HG02943 (cell line): Measurements from ENCODE around the gene MYO9B.

ENCODE experiments used
- ATAC-seq: cut with Tn5 transposase; IDR thresholded peaks from one replicate; pipeline ENCODE4 v1.9.1; 2021; ENCODE audit warnings: mild to moderate bottlenecking, low read depth, moderate library complexity; ENCODE audit not compliant: unreplicated experiment

The MYO9B gene

GRCh38 chr19:17235300-17235970, 159.9 kb downstream of the MYO9B start:
- ATAC-seq = no peak

GRCh38 chr19:17235971-17236777, 160.6 kb downstream of the MYO9B start:
- no peak for ATAC-seq

GRCh38 chr19:17236811-17237543, 161.4 kb downstream of the MYO9B start:
- ATAC-seq = no peak

- no peak for ATAC-seq
Measured at GRCh38 chr19:17237747-17238706, 162.4 kb downstream of the MYO9B start.

- ATAC-seq = no peak
Measured at GRCh38 chr19:17240062-17240752, 164.6 kb downstream of the MYO9B start.

- no peak for ATAC-seq
Measured at GRCh38 chr19:17240826-17241399, 165.3 kb downstream of the MYO9B start.

GRCh38 chr19:17242431-17243208, 167.0 kb downstream of the MYO9B start:
- ATAC-seq = no peak

- ATAC-seq = no peak
Measured at GRCh38 chr19:17243211-17243829, 167.7 kb downstream of the MYO9B start.

GRCh38 chr19:17243830-17244617, 168.4 kb downstream of the MYO9B start:
- no peak for ATAC-seq

- ATAC-seq = no peak
Measured at GRCh38 chr19:17244618-17245534, 169.3 kb downstream of the MYO9B start.

GRCh38 chr19:17245535-17245984, 170.0 kb downstream of the MYO9B start, which contains the start of gene NR2F6:
Gene NR2F6 (minus strand): TSS chr19:17245919. CDS start chr19:17245220, 699 bp downstream.
- ATAC-seq = no peak

GRCh38 chr19:17246681-17247425, 171.3 kb downstream of the MYO9B start:
- no peak for ATAC-seq

- no peak for ATAC-seq
Measured at GRCh38 chr19:17248011-17248776, 172.6 kb downstream of the MYO9B start.

- ATAC-seq = no peak
Measured at GRCh38 chr19:17249887-17250548, 174.4 kb downstream of the MYO9B start.
